H1 (cell line): ENCODE measurements around the gene DDX41. TPM values are rescaled to one million over a fixed set of nuclear protein-coding genes. Genes with fewer than 3 reads are reported as not detected.

Experiments used
- ASH2L ChIP-seq: fragments of 200-600, 300-600 bp; sonication (generic); IDR thresholded peaks from one replicate; pipeline ENCODE4 v1.7.1; 2017; ENCODE audit warnings: low read length
- CHD1 ChIP-seq: IDR thresholded peaks from 2 replicates; pipeline ENCODE4 v1.6.1; 2012; ENCODE audit warnings: low read depth, low read length, improper control_type of control experiment
- EZH2 ChIP-seq: fragments of 200-600 bp; sonication (generic); IDR thresholded peaks from 2 replicates; pipeline ENCODE4 v1.7.1; 2012; ENCODE audit warnings: low read depth, mild to moderate bottlenecking, moderate library complexity, low read length, inconsistent platforms; ENCODE audit not compliant: severe bottlenecking
- KDM1A ChIP-seq: fragments of 200-600, 300-600 bp; sonication (generic); IDR thresholded peaks from 2 replicates; pipeline ENCODE4 v1.7.1; 2016; ENCODE audit warnings: mild to moderate bottlenecking, low read length, borderline replicate concordance
- POU5F1 ChIP-seq: IDR thresholded peaks from 2 replicates; pipeline ENCODE4 v1.6.1; 2011; ENCODE audit warnings: low read depth, mild to moderate bottlenecking, low read length, moderate library complexity
- SAP30 ChIP-seq: fragments of 300-600 bp; sonication (generic); IDR thresholded peaks from 2 replicates; pipeline ENCODE4 v1.7.1; 2012; ENCODE audit warnings: low read length, moderate library complexity, mild to moderate bottlenecking, inconsistent platforms; ENCODE audit not compliant: insufficient read depth, insufficient replicate concordance
- TAF7 ChIP-seq: optimal IDR thresholded peaks from 2 replicates; pipeline ENCODE3; 2011; ENCODE audit warnings: low read depth, mild to moderate bottlenecking, inconsistent platforms, low read length, moderate library complexity, borderline replicate concordance
- USF2 ChIP-seq: IDR thresholded peaks from 2 replicates; pipeline ENCODE4 v1.6.1; 2011; ENCODE audit warnings: low read length, improper control_type of control experiment
- polyA plus RNA-seq, 7 experiments: library from polyadenylated mRNA; depleted of rRNA in 3 of 7; stranded (reverse) in 5 of 7; unstranded in 2 of 7; fragments of >200 nt in 5 of 7; fragments of 200-250 nt in 2 of 7; gene quantifications; 1 replicate in 5 of 7; 2 replicates in 1 of 7; 4 replicates in 1 of 7; pipeline versions ENCODE4 v1.2.1 to v1.2.3, GENCODE V29; 2011 to 2013; ENCODE audit warnings: missing spikeins in 2 of 7, mixed read lengths in 2 of 7
- total RNA-seq: library from RNA; stranded (reverse); fragmentation: NEBNext Ultra II Directional; extraction: Animal tissue kit (Norgen Biotek cat#: 25700); gene quantifications from 2 replicates; pipeline ENCODE4 v1.2.1, GENCODE V29; 2021
- TF ChIP-seq, protein P1 (sequence below): fragments of 300-600 bp; sonication (generic); IDR thresholded peaks from 2 replicates; pipeline ENCODE4 v1.7.1; 2012; ENCODE audit warnings: low read length, moderate library complexity, mild to moderate bottlenecking, inconsistent platforms; ENCODE audit not compliant: insufficient replicate concordance

DDX41 gene
- total and polyA plus RNA-seq, 2 of the 8 experiments (the other 6 are each of a cell fraction or from before 2014, with no cell fraction given) = 102 to 135 TPM

DNA sequence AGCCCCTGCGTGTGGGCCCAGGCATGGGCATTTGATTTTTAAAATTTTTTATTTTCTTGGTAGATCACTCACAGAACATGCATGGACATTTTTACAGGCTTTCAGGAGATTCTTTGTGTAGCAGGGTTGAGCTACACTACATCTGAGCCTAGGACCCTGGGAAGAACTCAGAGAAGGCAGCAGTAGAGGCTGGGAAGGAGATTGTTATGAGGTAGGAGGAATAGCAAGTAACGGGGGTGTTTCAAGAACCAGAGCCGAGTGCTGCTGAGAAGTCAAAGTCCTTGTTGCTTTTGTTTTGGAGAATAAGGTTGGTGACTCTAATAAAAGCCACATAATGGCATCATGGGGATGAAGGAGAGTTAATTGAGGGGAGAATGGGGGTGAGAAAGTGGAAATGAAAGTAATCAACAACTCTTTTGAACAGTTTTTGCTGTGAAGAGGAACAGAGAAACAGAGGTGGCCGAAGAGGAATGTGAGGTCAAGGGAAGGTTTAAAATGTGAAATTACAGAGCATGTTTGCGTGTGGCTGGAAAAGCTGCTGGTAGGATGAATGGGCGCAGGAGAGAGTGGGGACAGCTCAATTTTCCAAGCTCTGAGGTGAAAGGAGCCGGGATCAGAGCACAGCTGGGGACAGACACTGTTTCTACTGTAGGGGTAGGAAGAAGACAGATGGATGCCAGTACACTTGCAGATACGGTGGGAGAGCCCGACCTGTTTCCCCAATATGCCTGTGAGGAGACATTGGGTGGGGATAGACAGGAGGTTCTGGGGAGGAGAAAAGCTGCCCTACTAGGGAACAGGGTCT, 14.7 kb downstream of the DDX41 start (continued):
- TF ChIP-seq, protein P1, sequence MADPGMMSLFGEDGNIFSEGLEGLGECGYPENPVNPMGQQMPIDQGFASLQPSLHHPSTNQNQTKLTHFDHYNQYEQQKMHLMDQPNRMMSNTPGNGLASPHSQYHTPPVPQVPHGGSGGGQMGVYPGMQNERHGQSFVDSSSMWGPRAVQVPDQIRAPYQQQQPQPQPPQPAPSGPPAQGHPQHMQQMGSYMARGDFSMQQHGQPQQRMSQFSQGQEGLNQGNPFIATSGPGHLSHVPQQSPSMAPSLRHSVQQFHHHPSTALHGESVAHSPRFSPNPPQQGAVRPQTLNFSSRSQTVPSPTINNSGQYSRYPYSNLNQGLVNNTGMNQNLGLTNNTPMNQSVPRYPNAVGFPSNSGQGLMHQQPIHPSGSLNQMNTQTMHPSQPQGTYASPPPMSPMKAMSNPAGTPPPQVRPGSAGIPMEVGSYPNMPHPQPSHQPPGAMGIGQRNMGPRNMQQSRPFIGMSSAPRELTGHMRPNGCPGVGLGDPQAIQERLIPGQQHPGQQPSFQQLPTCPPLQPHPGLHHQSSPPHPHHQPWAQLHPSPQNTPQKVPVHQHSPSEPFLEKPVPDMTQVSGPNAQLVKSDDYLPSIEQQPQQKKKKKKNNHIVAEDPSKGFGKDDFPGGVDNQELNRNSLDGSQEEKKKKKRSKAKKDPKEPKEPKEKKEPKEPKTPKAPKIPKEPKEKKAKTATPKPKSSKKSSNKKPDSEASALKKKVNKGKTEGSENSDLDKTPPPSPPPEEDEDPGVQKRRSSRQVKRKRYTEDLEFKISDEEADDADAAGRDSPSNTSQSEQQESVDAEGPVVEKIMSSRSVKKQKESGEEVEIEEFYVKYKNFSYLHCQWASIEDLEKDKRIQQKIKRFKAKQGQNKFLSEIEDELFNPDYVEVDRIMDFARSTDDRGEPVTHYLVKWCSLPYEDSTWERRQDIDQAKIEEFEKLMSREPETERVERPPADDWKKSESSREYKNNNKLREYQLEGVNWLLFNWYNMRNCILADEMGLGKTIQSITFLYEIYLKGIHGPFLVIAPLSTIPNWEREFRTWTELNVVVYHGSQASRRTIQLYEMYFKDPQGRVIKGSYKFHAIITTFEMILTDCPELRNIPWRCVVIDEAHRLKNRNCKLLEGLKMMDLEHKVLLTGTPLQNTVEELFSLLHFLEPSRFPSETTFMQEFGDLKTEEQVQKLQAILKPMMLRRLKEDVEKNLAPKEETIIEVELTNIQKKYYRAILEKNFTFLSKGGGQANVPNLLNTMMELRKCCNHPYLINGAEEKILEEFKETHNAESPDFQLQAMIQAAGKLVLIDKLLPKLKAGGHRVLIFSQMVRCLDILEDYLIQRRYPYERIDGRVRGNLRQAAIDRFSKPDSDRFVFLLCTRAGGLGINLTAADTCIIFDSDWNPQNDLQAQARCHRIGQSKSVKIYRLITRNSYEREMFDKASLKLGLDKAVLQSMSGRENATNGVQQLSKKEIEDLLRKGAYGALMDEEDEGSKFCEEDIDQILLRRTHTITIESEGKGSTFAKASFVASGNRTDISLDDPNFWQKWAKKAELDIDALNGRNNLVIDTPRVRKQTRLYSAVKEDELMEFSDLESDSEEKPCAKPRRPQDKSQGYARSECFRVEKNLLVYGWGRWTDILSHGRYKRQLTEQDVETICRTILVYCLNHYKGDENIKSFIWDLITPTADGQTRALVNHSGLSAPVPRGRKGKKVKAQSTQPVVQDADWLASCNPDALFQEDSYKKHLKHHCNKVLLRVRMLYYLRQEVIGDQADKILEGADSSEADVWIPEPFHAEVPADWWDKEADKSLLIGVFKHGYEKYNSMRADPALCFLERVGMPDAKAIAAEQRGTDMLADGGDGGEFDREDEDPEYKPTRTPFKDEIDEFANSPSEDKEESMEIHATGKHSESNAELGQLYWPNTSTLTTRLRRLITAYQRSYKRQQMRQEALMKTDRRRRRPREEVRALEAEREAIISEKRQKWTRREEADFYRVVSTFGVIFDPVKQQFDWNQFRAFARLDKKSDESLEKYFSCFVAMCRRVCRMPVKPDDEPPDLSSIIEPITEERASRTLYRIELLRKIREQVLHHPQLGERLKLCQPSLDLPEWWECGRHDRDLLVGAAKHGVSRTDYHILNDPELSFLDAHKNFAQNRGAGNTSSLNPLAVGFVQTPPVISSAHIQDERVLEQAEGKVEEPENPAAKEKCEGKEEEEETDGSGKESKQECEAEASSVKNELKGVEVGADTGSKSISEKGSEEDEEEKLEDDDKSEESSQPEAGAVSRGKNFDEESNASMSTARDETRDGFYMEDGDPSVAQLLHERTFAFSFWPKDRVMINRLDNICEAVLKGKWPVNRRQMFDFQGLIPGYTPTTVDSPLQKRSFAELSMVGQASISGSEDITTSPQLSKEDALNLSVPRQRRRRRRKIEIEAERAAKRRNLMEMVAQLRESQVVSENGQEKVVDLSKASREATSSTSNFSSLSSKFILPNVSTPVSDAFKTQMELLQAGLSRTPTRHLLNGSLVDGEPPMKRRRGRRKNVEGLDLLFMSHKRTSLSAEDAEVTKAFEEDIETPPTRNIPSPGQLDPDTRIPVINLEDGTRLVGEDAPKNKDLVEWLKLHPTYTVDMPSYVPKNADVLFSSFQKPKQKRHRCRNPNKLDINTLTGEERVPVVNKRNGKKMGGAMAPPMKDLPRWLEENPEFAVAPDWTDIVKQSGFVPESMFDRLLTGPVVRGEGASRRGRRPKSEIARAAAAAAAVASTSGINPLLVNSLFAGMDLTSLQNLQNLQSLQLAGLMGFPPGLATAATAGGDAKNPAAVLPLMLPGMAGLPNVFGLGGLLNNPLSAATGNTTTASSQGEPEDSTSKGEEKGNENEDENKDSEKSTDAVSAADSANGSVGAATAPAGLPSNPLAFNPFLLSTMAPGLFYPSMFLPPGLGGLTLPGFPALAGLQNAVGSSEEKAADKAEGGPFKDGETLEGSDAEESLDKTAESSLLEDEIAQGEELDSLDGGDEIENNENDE = no peak
- TF ChIP-seq EZH2 (no peak), KDM1A (no peak), ASH2L (no peak), TAF7 (no peak), SAP30 (no peak), CHD1 (no peak), POU5F1 (no peak), USF2 (no peak)
